Central memory CD8-positive, alpha-beta T cell (primary cell): ENCODE data around the gene UBN2.
"Not testable (repeated sequence)": the region's sequence is repeated elsewhere in the genome, so short reads cannot be mapped to it uniquely, and the experiment has no call there.

ENCODE experiments used
- ATAC-seq: fragments of 150-1000 bp; cut with Tn5 transposase; replicated peaks from 2 replicates; pipeline ENCODE4 v1.10.0; 2022; ENCODE audit warnings: mild to moderate bottlenecking, moderate FRiP score, moderate number of reproducible peaks; ENCODE audit not compliant: poor library complexity, severe bottlenecking; ENCODE audit errors: extremely low read depth
- DNase-seq, 2 donors: peaks; one replicate each; pipeline ENCODE4 v3.0.0; 2021; ENCODE audit warnings: low spot score in 2 of 2
- H3K27ac Mint-ChIP-seq: one replicate; pipeline ENCODE4 v1.8.0; 2022; ENCODE audit warnings: low read depth, mild to moderate bottlenecking, moderate library complexity, mixed read lengths
- H3K27me3 Mint-ChIP-seq: one replicate; pipeline ENCODE4 v1.8.0; 2022; ENCODE audit warnings: mixed read lengths
- H3K36me3 Mint-ChIP-seq: one replicate; pipeline ENCODE4 v1.8.0; 2022; ENCODE audit warnings: mild to moderate bottlenecking, moderate library complexity, mixed read lengths; ENCODE audit not compliant: insufficient read depth
- H3K4me1 Mint-ChIP-seq: one replicate; pipeline ENCODE4 v1.8.0; 2022; ENCODE audit warnings: mixed read lengths
- H3K4me3 Mint-ChIP-seq: one replicate; pipeline ENCODE4 v1.8.0; 2022; ENCODE audit warnings: mild to moderate bottlenecking, moderate library complexity, mixed read lengths
- H3K9me3 Mint-ChIP-seq: one replicate; pipeline ENCODE4 v1.8.0; 2022; ENCODE audit warnings: mixed read lengths

The UBN2 gene

GRCh38 chr7:139328375-139328774 is 97.3 kb downstream of the UBN2 start:
- H3K27me3 Mint-ChIP-seq = no peaks in the 10 kb centered on the region
- DNase-seq (no peak), ATAC-seq (no peak)
- no peak overlapping the region for H3K4me3 Mint-ChIP-seq
- peaks cover 11% of the 10 kb centered on the region for H3K4me1 Mint-ChIP-seq
- H3K27ac Mint-ChIP-seq = no peak overlapping the region
- no peaks in the 10 kb centered on the region for H3K9me3 Mint-ChIP-seq
- H3K36me3 Mint-ChIP-seq = no peaks in the 10 kb centered on the region

- H3K9me3 Mint-ChIP-seq = no peaks in the 10 kb centered on the region
- H3K27ac Mint-ChIP-seq = no peak overlapping the region
- no peaks in the 10 kb centered on the region for H3K36me3 Mint-ChIP-seq
- peaks cover 11% of the 10 kb centered on the region for H3K4me1 Mint-ChIP-seq
- ATAC-seq (no peak), DNase-seq (no peak)
- no peak overlapping the region for H3K4me3 Mint-ChIP-seq
- H3K27me3 Mint-ChIP-seq = no peaks in the 10 kb centered on the region
These were observed 98.1 kb downstream of the UBN2 start for GRCh38 chr7:139329119-139329518.

GRCh38 chr7:139330333-139331030 is 99.4 kb downstream of the UBN2 start:
- Mint-ChIP-seq H3K4me3 (no peak overlapping the region), H3K4me1 (peaks cover 11% of the 10 kb centered on the region), H3K36me3 (no peaks in the 10 kb centered on the region), H3K27ac (no peak overlapping the region), H3K27me3 (no peaks in the 10 kb centered on the region), H3K9me3 (no peaks in the 10 kb centered on the region)
- DNase-seq (no peak), ATAC-seq (no peak)

GRCh38 chr7:139332697-139333359 is 101.8 kb downstream of the UBN2 start:
- H3K27ac Mint-ChIP-seq = no peak overlapping the region
- peaks cover 11% of the 10 kb centered on the region for H3K4me1 Mint-ChIP-seq
- ATAC-seq = no peak

GRCh38 chr7:139333443-139333842 is 102.4 kb downstream of the UBN2 start:
- H3K36me3 Mint-ChIP-seq, ATAC-seq, H3K9me3 Mint-ChIP-seq, H3K4me3 Mint-ChIP-seq, H3K27me3 Mint-ChIP-seq, DNase-seq, H3K27ac Mint-ChIP-seq: not testable (repeated sequence)
- H3K4me1 Mint-ChIP-seq = peaks cover 11% of the 10 kb centered on the region

More at GRCh38 chr7:139332697-139333359, 101.8 kb downstream of the UBN2 start:
- no peak for DNase-seq
- no peak overlapping the region for H3K4me3 Mint-ChIP-seq
- H3K27me3 Mint-ChIP-seq = no peaks in the 10 kb centered on the region
- no peaks in the 10 kb centered on the region for H3K9me3 Mint-ChIP-seq
- no peaks in the 10 kb centered on the region for H3K36me3 Mint-ChIP-seq

- no peaks in the 10 kb centered on the region for H3K9me3 Mint-ChIP-seq
- ATAC-seq (no peak), DNase-seq (no peak)
- no peak overlapping the region for H3K27ac Mint-ChIP-seq
- peaks cover 4% of the 10 kb centered on the region for H3K36me3 Mint-ChIP-seq
- no peaks in the 10 kb centered on the region for H3K27me3 Mint-ChIP-seq
- H3K4me1 Mint-ChIP-seq = peaks cover 16% of the 10 kb centered on the region
- H3K4me3 Mint-ChIP-seq = no peak overlapping the region
These were observed 103.5 kb downstream of the UBN2 start for GRCh38 chr7:139334399-139335150.

- H3K27me3 Mint-ChIP-seq = peaks cover 10% of the 10 kb centered on the region
These were observed 108.0 kb downstream of the UBN2 start for GRCh38 chr7:139339025-139339424.

GRCh38 chr7:139339698-139340036 is 108.6 kb downstream of the UBN2 start:
- H3K9me3 Mint-ChIP-seq = peaks cover 6% of the 10 kb centered on the region
- no peak for ATAC-seq
- H3K4me3 Mint-ChIP-seq = peak overlapping the region; percentile 91
- peak overlapping the region; percentile 99 for H3K27ac Mint-ChIP-seq
- H3K27me3 Mint-ChIP-seq = peaks cover 10% of the 10 kb centered on the region
- H3K4me1 Mint-ChIP-seq = peaks cover 27% of the 10 kb centered on the region
- no peak for DNase-seq
- peaks cover 29% of the 10 kb centered on the region for H3K36me3 Mint-ChIP-seq

More at GRCh38 chr7:139339025-139339424, 108.0 kb downstream of the UBN2 start:
- Mint-ChIP-seq H3K27ac (peak overlapping the region; percentile 99), H3K9me3 (peaks cover 6% of the 10 kb centered on the region), H3K36me3 (peaks cover 29% of the 10 kb centered on the region), H3K4me1 (peaks cover 27% of the 10 kb centered on the region), H3K4me3 (peak overlapping the region; percentile 91)
- DNase-seq (no peak), ATAC-seq (no peak)

- peak; percentile 98 for DNase-seq
- H3K4me1 Mint-ChIP-seq = peaks cover 27% of the 10 kb centered on the region
- peaks cover 10% of the 10 kb centered on the region for H3K27me3 Mint-ChIP-seq
- peaks cover 29% of the 10 kb centered on the region for H3K36me3 Mint-ChIP-seq
- ATAC-seq = peak; percentile 89
- H3K9me3 Mint-ChIP-seq = peaks cover 6% of the 10 kb centered on the region
- peak overlapping the region; percentile 91 for H3K4me3 Mint-ChIP-seq
- H3K27ac Mint-ChIP-seq = peak overlapping the region; percentile 99
These were observed 109.2 kb downstream of the UBN2 start for GRCh38 chr7:139340037-139340807.

GRCh38 chr7:139340808-139341057 is 109.7 kb downstream of the UBN2 start:
- DNase-seq (no peak), ATAC-seq (no peak)
- H3K4me3 Mint-ChIP-seq = peak overlapping the region; percentile 91
- peaks cover 10% of the 10 kb centered on the region for H3K27me3 Mint-ChIP-seq
- peaks cover 29% of the 10 kb centered on the region for H3K36me3 Mint-ChIP-seq
- peaks cover 6% of the 10 kb centered on the region for H3K9me3 Mint-ChIP-seq
- H3K4me1 Mint-ChIP-seq = peaks cover 27% of the 10 kb centered on the region
- peak overlapping the region; percentile 99 for H3K27ac Mint-ChIP-seq

- DNase-seq = peak; percentile 74 to 80
- Mint-ChIP-seq H3K36me3 (peaks cover 30% of the 10 kb centered on the region), H3K27me3 (peaks cover 10% of the 10 kb centered on the region), H3K9me3 (peaks cover 6% of the 10 kb centered on the region), H3K27ac (peak within 1 kb of the TSS; percentile 99), H3K4me1 (peaks cover 27% of the 10 kb centered on the region), H3K4me3 (peak within 1 kb of the TSS; percentile 91)
- peak; percentile 55 for ATAC-seq
These were observed 110.2 kb downstream of the UBN2 start, which contains the start of gene FMC1 for GRCh38 chr7:139341058-139341775. Gene FMC1, plus strand, starts transcription at chr7:139341337. Its CDS starts 48 bp downstream, at chr7:139341385.

- H3K4me3 Mint-ChIP-seq = peak overlapping the region; percentile 91
- no peak for DNase-seq
- H3K27me3 Mint-ChIP-seq = peaks cover 10% of the 10 kb centered on the region
- no peak for ATAC-seq
- peaks cover 6% of the 10 kb centered on the region for H3K9me3 Mint-ChIP-seq
- H3K27ac Mint-ChIP-seq = peak overlapping the region; percentile 99
- H3K4me1 Mint-ChIP-seq = peaks cover 30% of the 10 kb centered on the region
- peaks cover 33% of the 10 kb centered on the region for H3K36me3 Mint-ChIP-seq
These were observed 110.8 kb downstream of the UBN2 start for GRCh38 chr7:139341776-139342226.
